ENCODE results near the gene MUC3A.
A peak's percentile ranks its signal among the peaks of the same experiment; 100 is the strongest.

DNA sequence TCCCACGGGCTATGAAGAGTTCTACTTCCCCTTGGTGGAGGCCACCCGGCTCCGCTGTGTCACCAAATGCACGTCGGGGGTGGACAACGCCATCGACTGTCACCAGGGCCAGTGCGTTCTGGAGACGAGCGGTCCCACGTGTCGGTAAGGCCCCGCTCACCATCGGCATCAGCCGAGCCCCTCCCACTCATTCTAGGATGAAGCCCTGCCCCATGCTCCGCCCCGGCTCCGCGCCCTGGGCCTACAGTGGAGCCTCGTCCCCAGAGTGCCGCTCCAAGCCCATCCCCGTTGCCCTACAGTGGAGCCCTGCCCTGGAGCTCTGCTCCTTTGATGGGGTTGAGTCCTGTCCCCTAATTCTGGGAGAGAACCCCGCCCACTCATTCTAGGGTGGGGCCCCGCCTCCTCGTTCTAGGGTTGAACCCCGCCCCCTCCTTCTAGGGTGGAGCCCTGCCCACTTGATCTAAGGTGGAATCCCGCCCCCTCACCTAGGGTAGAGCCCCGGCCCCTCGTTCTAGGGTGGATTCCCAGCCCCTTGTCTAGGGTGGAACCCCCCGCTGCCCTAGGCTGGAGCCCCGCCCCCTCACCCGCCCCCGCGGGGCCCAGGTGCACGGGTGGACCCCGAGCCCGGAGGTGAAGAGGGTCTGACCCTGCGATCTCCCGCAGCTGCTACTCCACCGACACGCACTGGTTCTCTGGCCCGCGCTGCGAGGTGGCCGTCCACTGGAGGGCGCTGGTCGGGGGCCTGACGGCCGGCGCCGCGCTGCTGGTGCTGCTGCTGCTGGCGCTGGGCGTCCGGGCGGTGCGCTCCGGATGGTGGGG lies 16.6 kb downstream of the MUC3A start:
- TF ChIP-seq, protein P1, sequence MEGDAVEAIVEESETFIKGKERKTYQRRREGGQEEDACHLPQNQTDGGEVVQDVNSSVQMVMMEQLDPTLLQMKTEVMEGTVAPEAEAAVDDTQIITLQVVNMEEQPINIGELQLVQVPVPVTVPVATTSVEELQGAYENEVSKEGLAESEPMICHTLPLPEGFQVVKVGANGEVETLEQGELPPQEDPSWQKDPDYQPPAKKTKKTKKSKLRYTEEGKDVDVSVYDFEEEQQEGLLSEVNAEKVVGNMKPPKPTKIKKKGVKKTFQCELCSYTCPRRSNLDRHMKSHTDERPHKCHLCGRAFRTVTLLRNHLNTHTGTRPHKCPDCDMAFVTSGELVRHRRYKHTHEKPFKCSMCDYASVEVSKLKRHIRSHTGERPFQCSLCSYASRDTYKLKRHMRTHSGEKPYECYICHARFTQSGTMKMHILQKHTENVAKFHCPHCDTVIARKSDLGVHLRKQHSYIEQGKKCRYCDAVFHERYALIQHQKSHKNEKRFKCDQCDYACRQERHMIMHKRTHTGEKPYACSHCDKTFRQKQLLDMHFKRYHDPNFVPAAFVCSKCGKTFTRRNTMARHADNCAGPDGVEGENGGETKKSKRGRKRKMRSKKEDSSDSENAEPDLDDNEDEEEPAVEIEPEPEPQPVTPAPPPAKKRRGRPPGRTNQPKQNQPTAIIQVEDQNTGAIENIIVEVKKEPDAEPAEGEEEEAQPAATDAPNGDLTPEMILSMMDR (conservative IDR thresholded peaks at IDR 0.05; ENCODE audit: low read depth, low read length) = peak; percentile 81
- no peak for TF ChIP-seq POLR2A (IDR thresholded peaks at IDR 0.05; ENCODE audit: low read depth, low read length)
- no peak for TF ChIP-seq CEBPB (IDR thresholded peaks at IDR 0.05; ENCODE audit: low read depth, low read length)
- no peak for TF ChIP-seq MXI1 (IDR thresholded peaks at IDR 0.05; ENCODE audit: borderline replicate concordance, low read depth, low read length)
